Measurements from ENCODE around the gene L3MBTL4.

The L3MBTL4 gene

DNA sequence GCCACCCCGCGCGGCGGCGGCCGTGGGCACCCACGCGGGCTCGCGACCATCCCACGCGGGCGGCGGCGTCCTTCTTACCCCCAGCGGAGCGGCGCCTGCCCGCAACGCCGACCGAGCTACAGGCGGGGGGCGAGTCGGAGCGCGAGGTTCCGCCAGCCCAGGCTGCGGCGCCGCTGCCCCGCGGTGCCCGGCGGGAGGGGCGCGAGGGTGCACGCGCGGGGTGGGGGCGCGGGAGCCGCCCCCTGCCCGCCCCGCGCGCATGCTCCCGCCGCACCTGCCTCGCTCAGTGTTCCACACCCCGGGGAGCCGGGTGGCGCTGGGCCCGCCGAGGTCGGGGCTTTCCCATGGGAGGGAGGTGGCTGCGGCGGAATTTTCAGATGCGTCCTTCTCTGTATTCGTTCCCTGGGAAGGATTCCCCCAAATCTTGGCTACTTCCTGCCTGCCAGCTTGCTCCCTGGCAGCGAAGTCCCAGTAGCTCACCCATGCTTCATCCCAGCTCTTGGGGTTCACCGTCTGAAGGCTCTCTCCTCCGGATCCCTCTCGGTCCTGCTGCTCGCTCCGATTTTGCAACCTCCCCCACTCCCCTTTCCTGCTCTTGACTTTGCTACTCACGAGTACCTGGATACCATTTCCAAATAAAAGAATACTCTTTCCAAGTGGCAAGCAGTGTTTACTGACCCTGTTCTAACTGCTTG lies at the start of gene L3MBTL4:
TSS of gene L3MBTL4 (minus strand) at position 189 of the 695 bp plus-strand sequence. CDS start 103,286 bp downstream, outside the sequence.
- H3K27ac ChIP-seq (ENCODE audit: low read depth, low read length) = peak within 1 kb of the TSS; percentile 77
- H3K4me1 ChIP-seq (ENCODE audit: control insufficient read depth in 1 of 2, insufficient read depth in 2 of 2, low read length in 2 of 2) = peaks cover 5 to 12% of the 10 kb centered on the region in 2 donors
- H3K36me3 ChIP-seq (ENCODE audit: control insufficient read depth in 1 of 2, insufficient read depth in 2 of 2, low read length in 2 of 2) = no peaks in the 10 kb centered on the region

DNA sequence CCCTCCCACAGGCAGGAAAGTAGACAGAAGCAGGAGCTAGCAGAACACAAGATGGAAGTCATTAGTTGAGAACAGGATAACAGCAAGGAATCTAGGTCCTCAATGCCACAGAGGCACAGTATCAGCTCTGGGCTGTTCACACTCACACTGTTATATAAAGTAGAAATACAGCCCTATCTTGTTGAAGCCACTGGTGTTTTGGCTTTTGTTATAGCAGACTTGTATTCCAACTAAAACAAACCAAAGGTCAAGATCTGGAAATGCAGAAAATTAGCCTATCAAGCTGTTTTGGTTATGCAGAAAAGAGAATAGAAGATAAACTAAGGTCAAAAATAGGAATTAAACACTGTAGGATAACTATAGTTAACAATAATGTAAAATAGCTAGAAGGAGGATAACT lies 37.5 kb upstream of the L3MBTL4 start:
- no peak overlapping the region for H3K4me3 ChIP-seq (ENCODE audit: low read depth in 1 of 2, low read length in 2 of 2)
- no peak overlapping the region for H3K27ac ChIP-seq (ENCODE audit: low read depth, low read length)
- no peak overlapping the region for H3K9ac ChIP-seq (ENCODE audit: low read depth in 1 of 2, low read length in 2 of 2)
- H3K4me1 ChIP-seq (ENCODE audit: control insufficient read depth in 1 of 2, insufficient read depth in 2 of 2, low read length in 2 of 2) = no peaks in the 10 kb centered on the region
- no peaks in the 10 kb centered on the region for H3K9me3 ChIP-seq (ENCODE audit: control insufficient read depth in 1 of 2, low read length in 2 of 2)
- no peaks in the 10 kb centered on the region for H3K27me3 ChIP-seq (ENCODE audit: control insufficient read depth in 1 of 2, insufficient read depth in 2 of 2, low read length in 2 of 2)
- H3K36me3 ChIP-seq (ENCODE audit: control insufficient read depth in 1 of 2, insufficient read depth in 2 of 2, low read length in 2 of 2) = no peaks in the 10 kb centered on the region

More for the DNA sequence above, at the start of gene L3MBTL4:
- Histone ChIP-seq H3K27me3 (ENCODE audit: control insufficient read depth in 1 of 2, insufficient read depth in 2 of 2, low read length in 2 of 2) (no peaks in the 10 kb centered on the region), H3K9ac (ENCODE audit: low read depth in 1 of 2, low read length in 2 of 2) (peak within 1 kb of the TSS; percentile 77 to 88), H3K9me3 (ENCODE audit: control insufficient read depth in 1 of 2, low read length in 2 of 2) (no peaks in the 10 kb centered on the region), H3K4me3 (ENCODE audit: low read depth in 1 of 2, low read length in 2 of 2) (peak within 1 kb of the TSS; percentile 65 to 84)

GRCh38 chr18:6449213-6449612 lies 34.5 kb upstream of the L3MBTL4 start:
- no peak overlapping the region for H3K4me3 ChIP-seq (ENCODE audit: low read depth in 1 of 2, low read length in 2 of 2)
- no peak overlapping the region for H3K9ac ChIP-seq (ENCODE audit: low read depth in 1 of 2, low read length in 2 of 2)
- H3K4me1 ChIP-seq (ENCODE audit: control insufficient read depth in 1 of 2, insufficient read depth in 2 of 2, low read length in 2 of 2) = no peaks in the 10 kb centered on the region
- H3K27ac ChIP-seq (ENCODE audit: low read depth, low read length) = no peak overlapping the region
- no peaks in the 10 kb centered on the region for H3K27me3 ChIP-seq (ENCODE audit: control insufficient read depth in 1 of 2, insufficient read depth in 2 of 2, low read length in 2 of 2)
- no peaks in the 10 kb centered on the region for H3K36me3 ChIP-seq (ENCODE audit: control insufficient read depth in 1 of 2, insufficient read depth in 2 of 2, low read length in 2 of 2)
- no peaks in the 10 kb centered on the region for H3K9me3 ChIP-seq (ENCODE audit: control insufficient read depth in 1 of 2, low read length in 2 of 2)

- no peaks in the 10 kb centered on the region for H3K36me3 ChIP-seq (ENCODE audit: control insufficient read depth in 1 of 2, insufficient read depth in 2 of 2, low read length in 2 of 2)
- H3K27ac ChIP-seq (ENCODE audit: low read depth, low read length) = no peak overlapping the region
- H3K9me3 ChIP-seq (ENCODE audit: control insufficient read depth in 1 of 2, low read length in 2 of 2) = no peaks in the 10 kb centered on the region
- H3K4me3 ChIP-seq (ENCODE audit: low read depth in 1 of 2, low read length in 2 of 2) = no peak overlapping the region
- H3K4me1 ChIP-seq (ENCODE audit: control insufficient read depth in 1 of 2, insufficient read depth in 2 of 2, low read length in 2 of 2) = no peaks in the 10 kb centered on the region
- H3K27me3 ChIP-seq (ENCODE audit: control insufficient read depth in 1 of 2, insufficient read depth in 2 of 2, low read length in 2 of 2) = no peaks in the 10 kb centered on the region
- H3K9ac ChIP-seq (ENCODE audit: low read depth in 1 of 2, low read length in 2 of 2) = no peak overlapping the region
Observed at GRCh38 chr18:6444466-6445228, 29.9 kb upstream of the L3MBTL4 start.

DNA sequence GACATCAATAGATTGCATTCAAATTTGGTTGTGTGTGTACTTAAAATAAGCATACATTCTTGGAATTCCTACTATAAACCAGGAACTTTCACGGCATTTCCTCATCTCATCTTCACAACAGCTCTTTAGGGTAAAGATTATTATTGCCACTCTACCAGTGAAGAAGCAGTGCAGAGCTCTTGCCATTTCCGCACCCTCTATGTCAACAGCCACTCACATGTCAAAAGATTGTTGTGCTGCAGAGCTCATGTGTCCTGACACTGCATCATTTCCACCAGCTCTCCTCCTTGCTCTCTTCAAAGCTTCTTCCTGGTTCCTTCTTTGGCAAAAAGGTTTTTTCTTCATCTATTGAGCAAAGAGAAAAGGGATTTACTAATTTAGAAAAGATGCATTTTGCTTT lies 26.5 kb upstream of the L3MBTL4 start:
- Histone ChIP-seq H3K36me3 (ENCODE audit: control insufficient read depth in 1 of 2, insufficient read depth in 2 of 2, low read length in 2 of 2) (no peaks in the 10 kb centered on the region), H3K4me3 (ENCODE audit: low read depth in 1 of 2, low read length in 2 of 2) (no peak overlapping the region), H3K9me3 (ENCODE audit: control insufficient read depth in 1 of 2, low read length in 2 of 2) (no peaks in the 10 kb centered on the region), H3K9ac (ENCODE audit: low read depth in 1 of 2, low read length in 2 of 2) (no peak overlapping the region), H3K27ac (ENCODE audit: low read depth, low read length) (no peak overlapping the region), H3K27me3 (ENCODE audit: control insufficient read depth in 1 of 2, insufficient read depth in 2 of 2, low read length in 2 of 2) (no peaks in the 10 kb centered on the region), H3K4me1 (ENCODE audit: control insufficient read depth in 1 of 2, insufficient read depth in 2 of 2, low read length in 2 of 2) (no peaks in the 10 kb centered on the region)

DNA sequence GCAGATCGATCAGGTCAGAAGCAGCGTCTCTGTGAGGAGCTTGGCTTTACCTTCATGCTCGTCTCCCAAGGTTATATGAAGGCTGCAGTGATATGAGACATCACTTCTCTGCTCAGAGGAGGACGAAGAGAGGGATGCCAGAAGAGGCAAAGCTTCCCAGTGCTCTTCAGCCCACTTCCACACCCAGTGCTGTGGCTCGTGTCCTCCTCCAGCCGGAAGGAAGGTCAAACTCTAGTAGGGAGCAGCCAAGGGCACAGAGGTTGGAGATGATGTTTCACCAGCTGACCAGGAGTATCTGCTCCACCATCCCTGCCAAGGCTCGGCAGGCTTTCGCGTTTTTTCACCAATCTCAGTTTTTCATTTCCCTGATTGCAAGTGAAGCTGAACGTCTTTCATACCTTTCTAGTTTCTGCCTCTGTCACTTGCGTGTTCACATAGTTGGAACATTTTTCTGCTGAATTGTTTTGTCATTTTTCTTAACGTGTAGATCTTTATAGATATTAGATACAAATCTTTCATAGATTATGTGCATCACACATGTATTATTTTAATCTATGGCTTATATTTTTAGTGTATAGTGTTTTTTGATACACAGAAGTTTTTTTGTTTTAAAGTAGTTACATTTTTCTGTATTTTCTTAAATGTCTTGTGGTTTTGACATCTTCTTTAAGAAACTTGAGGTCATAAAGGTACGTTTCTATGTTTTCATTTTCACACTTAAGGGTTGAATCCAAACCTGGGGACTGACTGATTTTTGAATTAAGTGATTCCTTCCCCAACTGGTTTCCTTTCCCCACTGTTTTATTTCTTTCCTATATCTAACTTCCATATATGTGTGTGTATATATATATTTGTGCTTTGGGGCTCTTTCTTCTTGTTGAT lies 23.5 kb upstream of the L3MBTL4 start:
- Histone ChIP-seq H3K9ac (ENCODE audit: low read depth in 1 of 2, low read length in 2 of 2) (no peak overlapping the region), H3K9me3 (ENCODE audit: control insufficient read depth in 1 of 2, low read length in 2 of 2) (no peaks in the 10 kb centered on the region), H3K4me3 (ENCODE audit: low read depth in 1 of 2, low read length in 2 of 2) (no peak overlapping the region), H3K36me3 (ENCODE audit: control insufficient read depth in 1 of 2, insufficient read depth in 2 of 2, low read length in 2 of 2) (no peaks in the 10 kb centered on the region), H3K27ac (ENCODE audit: low read depth, low read length) (no peak overlapping the region), H3K27me3 (ENCODE audit: control insufficient read depth in 1 of 2, insufficient read depth in 2 of 2, low read length in 2 of 2) (no peaks in the 10 kb centered on the region), H3K4me1 (ENCODE audit: control insufficient read depth in 1 of 2, insufficient read depth in 2 of 2, low read length in 2 of 2) (no peaks in the 10 kb centered on the region)

GRCh38 chr18:6435731-6436130 lies 21.0 kb upstream of the L3MBTL4 start:
- Histone ChIP-seq H3K4me3 (ENCODE audit: low read depth in 1 of 2, low read length in 2 of 2) (no peak overlapping the region), H3K9me3 (ENCODE audit: control insufficient read depth in 1 of 2, low read length in 2 of 2) (no peaks in the 10 kb centered on the region), H3K27ac (ENCODE audit: low read depth, low read length) (no peak overlapping the region), H3K4me1 (ENCODE audit: control insufficient read depth in 1 of 2, insufficient read depth in 2 of 2, low read length in 2 of 2) (no peaks in the 10 kb centered on the region), H3K36me3 (ENCODE audit: control insufficient read depth in 1 of 2, insufficient read depth in 2 of 2, low read length in 2 of 2) (no peaks in the 10 kb centered on the region), H3K9ac (ENCODE audit: low read depth in 1 of 2, low read length in 2 of 2) (no peak overlapping the region), H3K27me3 (ENCODE audit: control insufficient read depth in 1 of 2, insufficient read depth in 2 of 2, low read length in 2 of 2) (no peaks in the 10 kb centered on the region)

- no peak overlapping the region for H3K27ac ChIP-seq (ENCODE audit: low read depth, low read length)
- no peaks in the 10 kb centered on the region for H3K9me3 ChIP-seq (ENCODE audit: control insufficient read depth in 1 of 2, low read length in 2 of 2)
- no peak overlapping the region for H3K4me3 ChIP-seq (ENCODE audit: low read depth in 1 of 2, low read length in 2 of 2)
- no peak overlapping the region for H3K9ac ChIP-seq (ENCODE audit: low read depth in 1 of 2, low read length in 2 of 2)
- H3K36me3 ChIP-seq (ENCODE audit: control insufficient read depth in 1 of 2, insufficient read depth in 2 of 2, low read length in 2 of 2) = no peaks in the 10 kb centered on the region
- H3K27me3 ChIP-seq (ENCODE audit: control insufficient read depth in 1 of 2, insufficient read depth in 2 of 2, low read length in 2 of 2) = no peaks in the 10 kb centered on the region
- no peaks in the 10 kb centered on the region for H3K4me1 ChIP-seq (ENCODE audit: control insufficient read depth in 1 of 2, insufficient read depth in 2 of 2, low read length in 2 of 2)
Observed at GRCh38 chr18:6434987-6435709, 20.4 kb upstream of the L3MBTL4 start.

DNA sequence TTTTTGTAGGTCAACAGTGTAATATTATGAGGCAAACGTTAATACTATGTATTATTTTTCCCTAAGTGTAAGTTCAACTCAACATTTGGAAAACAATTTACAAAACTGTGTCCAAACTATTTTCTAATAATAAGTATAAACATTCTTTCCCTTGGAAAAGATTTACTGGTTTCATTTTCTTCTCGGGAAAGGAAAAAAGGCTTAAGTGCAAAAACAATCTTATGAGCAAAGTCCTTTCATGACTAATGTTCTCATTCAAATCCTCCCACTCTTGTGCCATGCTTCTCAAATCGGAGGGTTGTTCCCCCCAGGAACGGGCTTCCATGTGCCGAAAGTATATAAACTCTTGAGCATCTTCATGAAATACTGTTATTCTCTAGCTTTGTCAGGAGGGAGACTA lies 19.8 kb upstream of the L3MBTL4 start:
- no peak overlapping the region for H3K27ac ChIP-seq (ENCODE audit: low read depth, low read length)
- no peak overlapping the region for H3K4me3 ChIP-seq (ENCODE audit: low read depth in 1 of 2, low read length in 2 of 2)
- no peak overlapping the region for H3K9ac ChIP-seq (ENCODE audit: low read depth in 1 of 2, low read length in 2 of 2)
- H3K9me3 ChIP-seq (ENCODE audit: control insufficient read depth in 1 of 2, low read length in 2 of 2) = no peaks in the 10 kb centered on the region
- no peaks in the 10 kb centered on the region for H3K27me3 ChIP-seq (ENCODE audit: control insufficient read depth in 1 of 2, insufficient read depth in 2 of 2, low read length in 2 of 2)
- H3K4me1 ChIP-seq (ENCODE audit: control insufficient read depth in 1 of 2, insufficient read depth in 2 of 2, low read length in 2 of 2) = no peaks in the 10 kb centered on the region
- H3K36me3 ChIP-seq (ENCODE audit: control insufficient read depth in 1 of 2, insufficient read depth in 2 of 2, low read length in 2 of 2) = no peaks in the 10 kb centered on the region

All from duodenal mucosa (tissue), 2 donors.